Astrocyte of the hippocampus (primary cell): ENCODE results near the gene CNTN1.
A peak's percentile ranks its signal among the peaks of the same experiment; 100 is the strongest.

Source experiments
- DNase-seq: peaks from one replicate; pipeline ENCODE4 v3.0.0; 2011; ENCODE audit warnings: low read depth, low spot score

CNTN1 gene

DNA sequence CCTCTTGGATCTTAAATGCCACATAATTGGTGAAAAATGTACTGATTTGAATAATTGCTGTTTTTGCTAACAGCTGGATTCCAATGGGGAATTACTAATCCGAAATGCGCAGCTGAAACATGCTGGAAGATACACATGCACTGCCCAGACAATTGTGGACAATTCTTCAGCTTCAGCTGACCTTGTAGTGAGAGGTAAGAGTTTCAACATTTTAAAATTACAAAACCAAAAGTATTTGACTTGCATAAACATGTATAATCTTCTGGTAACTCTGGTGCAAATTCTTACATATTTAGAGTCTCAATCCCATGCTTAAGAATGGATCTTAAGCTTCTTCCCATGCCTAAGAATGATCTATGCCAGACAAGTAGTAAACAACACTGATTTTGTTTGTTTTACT, 266.8 kb downstream of the CNTN1 start:
- DNase-seq, result peak; percentile 51

GRCh38 chr12:40963751-40964150, 271.5 kb downstream of the CNTN1 start:
- DNase-seq, result no peak

GRCh38 chr12:40969796-40970195, 277.6 kb downstream of the CNTN1 start:
- DNase-seq, result no peak

GRCh38 chr12:40970320-40970907, 278.2 kb downstream of the CNTN1 start:
- DNase-seq, result no peak

DNA sequence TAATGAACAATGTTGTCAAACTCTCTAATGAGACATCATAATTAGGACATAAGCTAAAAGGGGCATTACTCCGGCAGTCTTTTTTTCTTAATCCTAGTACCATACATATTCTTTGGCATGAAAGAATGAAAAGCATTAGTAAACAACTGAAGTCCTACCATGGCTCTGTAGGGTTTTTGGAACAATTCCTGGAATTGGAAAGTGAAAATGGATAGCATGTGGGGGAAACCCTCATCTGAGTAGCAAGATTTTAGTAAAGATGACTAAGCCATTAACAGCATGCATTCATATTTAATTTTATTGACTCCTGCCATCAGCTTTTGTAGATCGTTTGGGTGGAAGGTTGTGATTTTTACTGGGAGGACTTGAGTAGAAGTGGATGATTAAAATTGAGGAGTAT, 279.7 kb downstream of the CNTN1 start:
- DNase-seq, result peak; percentile 53

DNA sequence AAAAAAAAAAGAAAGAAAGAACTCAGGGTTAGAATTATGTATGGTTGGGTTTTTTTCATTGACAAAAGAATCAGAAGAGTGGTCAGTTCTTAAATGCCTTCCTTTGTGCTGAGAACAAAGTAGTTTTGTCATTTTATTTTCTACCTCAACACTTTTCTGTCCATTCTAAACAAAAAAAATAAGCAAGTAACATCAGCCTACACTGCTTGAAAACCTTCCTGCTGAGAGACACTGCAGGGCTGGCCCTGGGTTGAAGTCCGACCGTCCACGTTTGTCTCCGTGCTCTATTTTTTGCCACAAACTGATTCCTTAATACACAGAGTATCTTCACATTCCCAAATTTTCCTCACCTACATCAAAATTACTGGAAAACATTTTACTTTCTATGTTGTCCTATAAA, 284.3 kb downstream of the CNTN1 start:
- DNase-seq, result no peak

GRCh38 chr12:40980427-40980961, 288.3 kb downstream of the CNTN1 start:
- peak; percentile 62 for DNase-seq

- no peak for DNase-seq
Measured at GRCh38 chr12:40986001-40986400, 293.8 kb downstream of the CNTN1 start.

DNA sequence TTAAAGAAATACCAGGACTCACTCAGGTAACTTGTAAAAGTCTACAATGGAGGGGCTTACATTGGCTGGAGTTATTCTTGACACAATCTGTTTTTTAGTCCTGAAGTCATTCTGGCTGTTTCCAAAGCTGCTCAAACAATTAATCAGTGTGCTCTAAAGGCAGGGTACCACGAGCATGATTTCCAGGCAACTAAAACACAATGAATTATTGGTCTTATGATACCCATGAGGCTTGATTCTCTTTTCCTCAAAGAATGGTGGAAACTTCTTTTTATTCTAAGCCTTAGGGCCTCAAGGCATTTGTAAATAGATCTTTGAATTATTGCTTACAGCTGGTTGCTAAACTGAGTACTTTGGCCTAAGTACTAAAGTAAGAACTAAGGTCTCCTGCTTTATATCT, 296.1 kb downstream of the CNTN1 start:
- DNase-seq, result no peak

DNA sequence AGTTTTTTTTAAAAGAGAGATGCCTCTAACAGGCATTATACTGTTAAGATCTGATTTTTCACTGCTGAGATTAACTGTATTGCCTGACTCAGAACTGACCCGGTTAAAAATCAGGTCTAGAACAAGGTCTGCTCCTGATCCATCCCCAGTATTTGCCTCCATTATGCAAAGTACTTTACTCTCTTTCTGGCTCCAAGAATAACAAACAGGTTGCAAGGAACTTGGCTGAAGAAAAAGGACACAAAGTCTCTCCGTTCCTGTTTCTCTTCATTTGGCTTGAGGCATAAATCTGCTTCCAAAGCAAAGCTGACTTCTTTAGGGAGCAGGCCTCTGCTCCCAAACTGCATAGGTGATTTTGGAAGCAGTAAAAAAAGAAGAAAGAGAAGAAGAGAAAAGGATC, 296.6 kb downstream of the CNTN1 start:
- DNase-seq, result peak; percentile 44

- DNase-seq, result no peak
Measured at GRCh38 chr12:40989785-40990184, 297.5 kb downstream of the CNTN1 start.

DNA sequence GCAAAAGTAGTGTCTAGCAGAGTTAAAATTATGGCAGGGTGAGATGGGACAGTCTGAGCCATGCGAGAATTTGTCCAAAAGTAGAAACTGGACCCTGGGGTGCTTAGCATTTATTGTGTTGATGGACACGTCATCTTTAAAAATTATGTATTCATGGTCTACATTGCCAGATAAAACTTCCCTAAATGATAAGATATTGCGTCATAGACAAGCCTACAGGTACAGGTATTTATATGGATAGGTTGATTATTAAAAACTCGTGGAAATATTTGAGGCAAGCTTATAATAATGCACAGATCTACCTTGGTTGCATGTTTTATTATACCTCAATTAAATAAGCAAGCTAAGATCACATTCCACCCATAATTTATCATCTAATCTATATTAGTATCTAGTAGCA, 299.9 kb downstream of the CNTN1 start:
- no peak for DNase-seq

- no peak for DNase-seq
Measured at GRCh38 chr12:40992674-40993073, 300.4 kb downstream of the CNTN1 start.

DNA sequence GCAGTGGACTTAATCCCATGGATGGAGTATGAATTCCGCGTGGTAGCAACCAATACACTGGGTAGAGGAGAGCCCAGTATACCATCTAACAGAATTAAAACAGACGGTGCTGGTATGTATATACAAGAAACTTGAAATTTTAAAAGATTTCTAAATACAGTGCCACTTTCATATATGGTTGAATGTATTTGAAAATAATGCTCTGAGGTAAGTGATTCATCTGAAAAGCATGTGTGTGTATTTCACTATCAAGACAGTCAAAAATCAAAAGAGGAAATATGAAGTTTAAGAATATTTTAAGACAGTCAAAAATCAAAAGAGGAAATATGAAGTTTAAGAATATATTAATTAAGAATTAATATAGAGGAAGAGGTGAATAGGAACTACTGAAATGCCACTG, 300.9 kb downstream of the CNTN1 start:
- no peak for DNase-seq

- DNase-seq, result no peak
Measured at GRCh38 chr12:40996091-40996490, 303.9 kb downstream of the CNTN1 start.

DNA sequence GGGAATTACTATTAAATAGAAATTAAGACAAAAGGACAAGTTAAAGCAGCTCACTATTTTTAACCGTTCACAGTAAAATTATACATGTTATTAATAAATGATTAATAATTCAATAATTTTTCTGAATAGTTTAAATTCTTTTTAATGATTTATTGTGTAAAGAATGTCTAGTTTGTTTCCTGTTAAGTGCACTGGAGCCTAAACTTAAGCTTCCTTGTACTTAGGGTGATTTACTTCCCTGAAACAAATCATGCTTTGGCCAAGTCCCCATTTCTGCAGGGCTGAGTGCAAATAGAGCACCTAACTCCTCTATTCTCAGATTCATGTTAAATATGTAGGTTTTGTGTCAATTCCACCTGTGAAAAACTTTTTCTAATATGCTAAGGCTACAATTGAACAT, 307.0 kb downstream of the CNTN1 start:
- DNase-seq, result no peak

- no peak for DNase-seq
Measured at GRCh38 chr12:41008472-41008871, 316.2 kb downstream of the CNTN1 start.

DNA sequence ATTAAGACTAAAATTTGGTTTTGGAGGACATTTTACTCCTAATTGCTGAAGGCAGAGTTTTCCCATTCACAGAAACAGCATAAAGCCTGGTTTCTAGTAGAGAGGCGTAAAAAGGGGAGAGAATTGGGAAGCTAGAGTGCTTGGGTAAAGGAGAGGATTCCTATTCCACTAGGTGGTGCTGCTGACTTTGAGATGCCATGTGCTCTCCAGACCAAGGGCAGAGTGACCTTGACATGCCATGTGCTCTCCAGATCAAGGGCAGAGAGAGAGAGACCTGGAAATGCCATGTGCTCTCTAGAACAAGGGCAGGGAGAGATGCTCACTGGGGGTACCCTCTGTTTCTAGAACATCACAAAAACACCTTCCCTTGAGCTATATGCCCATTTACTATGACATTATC, 319.7 kb downstream of the CNTN1 start:
- no peak for DNase-seq

DNA sequence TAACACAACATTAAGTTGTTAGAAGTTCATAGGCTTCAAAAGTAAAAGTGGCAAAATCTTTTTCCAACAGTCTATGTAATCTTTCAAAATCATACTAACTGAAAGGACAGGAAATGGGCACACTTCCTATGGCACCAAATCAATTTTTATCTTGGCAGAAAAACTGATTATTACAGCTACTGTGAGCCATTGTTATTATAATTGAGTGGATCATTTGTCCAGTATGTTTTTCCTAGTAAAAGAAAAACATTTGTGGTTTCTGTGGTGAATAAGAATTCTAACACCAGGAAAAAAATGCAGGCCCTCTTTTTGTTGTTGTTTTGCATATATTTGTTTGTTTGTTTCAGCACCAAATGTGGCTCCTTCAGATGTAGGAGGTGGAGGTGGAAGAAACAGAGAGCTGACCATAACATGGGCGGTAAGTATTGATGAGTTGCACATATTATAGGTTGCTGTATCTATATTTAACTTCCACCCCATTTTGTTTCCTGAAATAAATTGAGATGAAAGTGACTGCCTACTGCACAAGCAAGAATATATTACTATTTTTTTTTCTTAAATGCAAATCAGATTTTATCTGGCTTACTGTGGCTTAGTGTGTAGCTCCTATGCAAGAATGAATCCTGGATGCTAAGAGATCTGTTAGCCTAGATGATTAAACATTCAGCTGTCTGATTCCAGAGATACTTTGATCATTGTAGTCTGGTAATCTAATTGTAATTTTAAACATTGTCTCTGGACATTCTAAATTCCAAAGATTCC, 321.8 kb downstream of the CNTN1 start:
- peak; percentile 71 for DNase-seq

GRCh38 chr12:41014643-41015020, 322.4 kb downstream of the CNTN1 start:
- peak; percentile 51 for DNase-seq

- no peak for DNase-seq
Measured at GRCh38 chr12:41018010-41018409, 325.8 kb downstream of the CNTN1 start.

GRCh38 chr12:41019461-41019860, 327.2 kb downstream of the CNTN1 start:
- DNase-seq, result no peak

- no peak for DNase-seq
Measured at GRCh38 chr12:41023836-41024235, 331.6 kb downstream of the CNTN1 start.
